A549 (cell line): ENCODE results near the gene C1QTNF9. TPM values are rescaled to one million over a fixed set of nuclear protein-coding genes. Genes with fewer than 3 reads are reported as not detected.

ENCODE experiments used
- ATAC-seq, 2 experiments: fragments of 200-7000 bp in 1 of 2; fragments of >200 bp in 1 of 2; cut with Nextera tagmentation in 1 of 2; cut with Tn5 transposase in 1 of 2; 3 replicates each; pipeline versions ENCODE4 v1.8.0 to v1.9.1; 2018 to 2020; ENCODE audit warnings: mild to moderate bottlenecking in 1 of 2, moderate library complexity in 1 of 2
- CTCF ChIA-PET: fragments of 300-600 bp; sonication (Branson Sonifier 250); formaldehyde crosslinking; extraction: SDS; loops from one replicate; lab custom pipeline; 2021; ENCODE audit warnings: antibody characterized with exemption, inconsistent platforms; lab: Yijun Ruan, JAX
- POLR2A ChIA-PET: fragments of 350-600 bp; formaldehyde crosslinking; extraction: SDS; loops from one replicate; lab custom pipeline; 2021; ENCODE audit warnings: antibody characterized with exemption, inconsistent platforms; lab: Yijun Ruan, JAX
- DNase-seq, 2 experiments: peaks; one replicate each; pipeline versions ENCODE4 v3.0.0 to v3.0.0-alpha.2; 2011 to 2016; ENCODE audit warnings: low read depth in 1 of 2, low spot score in 1 of 2
- FAIRE-seq: peaks from 2 replicates; lab custom pipeline; 2011; peaks lifted over from hg19 to GRCh38; lab: Jason Lieb, UNC
- H3K27ac ChIP-seq, 2 experiments: fragments of >200 bp; sonication (Bioruptor Twin); formaldehyde crosslinking; 3 replicates each; pipeline ENCODE4 v1.5.1; 2016 to 2017
- H3K4me1 ChIP-seq: fragments of >200 bp; sonication (Bioruptor Twin); formaldehyde crosslinking; 3 replicates; pipeline ENCODE4 v1.6.1; 2016
- H3K4me2 ChIP-seq: fragments of >200 bp; sonication (Bioruptor Twin); formaldehyde crosslinking; 3 replicates; pipeline ENCODE4 v1.6.1; 2016
- H3K4me3 ChIP-seq: fragments of >200 bp; sonication (Bioruptor Twin); formaldehyde crosslinking; 3 replicates; pipeline ENCODE4 v1.5.1; 2016
- H3K9me3 ChIP-seq: fragments of >200 bp; sonication (Bioruptor Twin); formaldehyde crosslinking; 3 replicates; pipeline ENCODE4 v1.6.1; 2016
- CTCF ChIP-seq: fragments of >200 bp; sonication (Bioruptor Twin); formaldehyde crosslinking; IDR thresholded peaks from 3 replicates; pipeline ENCODE4 v1.5.1; 2016
- EHF ChIP-seq: fragments of 250-450 bp; sonication (Bioruptor Pico); IDR thresholded peaks from 2 replicates; pipeline ENCODE4 v1.5.0; 2020; ENCODE audit warnings: mild to moderate bottlenecking
- FOSL2 ChIP-seq, 2 experiments: fragments of 450-650 bp in 1 of 2; fragments of >200 bp in 1 of 2; sonication (Bioruptor Twin) in 1 of 2; formaldehyde crosslinking; IDR thresholded peaks; 2 replicates each; pipeline versions ENCODE4 v1.5.0 to v1.6.1; 2016 to 2020; ENCODE audit warnings: mild to moderate bottlenecking in 1 of 2, moderate library complexity in 1 of 2
- HES2 ChIP-seq: fragments of >200 bp; sonication (Bioruptor Twin); formaldehyde crosslinking; IDR thresholded peaks from 2 replicates; pipeline ENCODE4 v1.6.1; 2016
- HEYL ChIP-seq: fragments of 250-450 bp; sonication (Bioruptor Pico); IDR thresholded peaks from 2 replicates; pipeline ENCODE4 v1.8.0; 2021; ENCODE audit warnings: mild to moderate bottlenecking, moderate library complexity
- HOXB5 ChIP-seq: fragments of 250-450 bp; sonication (Bioruptor Pico); IDR thresholded peaks from 2 replicates; pipeline ENCODE4 v1.5.0; 2020; ENCODE audit warnings: mild to moderate bottlenecking, moderate library complexity
- KDM1A ChIP-seq: fragments of 200-600 bp; sonication (generic); IDR thresholded peaks from 2 replicates; pipeline ENCODE4 v1.6.1; 2016; ENCODE audit warnings: low read depth, mild to moderate bottlenecking
- MAFK ChIP-seq: fragments of 450-650 bp; IDR thresholded peaks from 2 replicates; pipeline ENCODE4 v1.6.1; 2014; ENCODE audit not compliant: partially characterized antibody
- MAZ ChIP-seq: fragments of 150-350 bp; IDR thresholded peaks from 2 replicates; pipeline ENCODE4 v1.6.1; 2014; ENCODE audit warnings: antibody characterized with exemption, low read depth, low read length, borderline replicate concordance
- NFE2L2 ChIP-seq: fragments of 150-350 bp; conservative IDR thresholded peaks from 2 replicates; pipeline ENCODE4 v1.6.1; 2014; ENCODE audit warnings: low read length
- NPAS2 ChIP-seq: fragments of 250-450 bp; sonication (Bioruptor Pico); IDR thresholded peaks from 2 replicates; pipeline ENCODE4 v1.8.0; 2022; ENCODE audit warnings: mild to moderate bottlenecking, moderate library complexity, borderline replicate concordance
- NR3C1 ChIP-seq: fragments of >200 bp; sonication (Bioruptor Twin); formaldehyde crosslinking; IDR thresholded peaks from 3 replicates; pipeline ENCODE4 v1.6.1; 2017
- PBX3 ChIP-seq: IDR thresholded peaks from 2 replicates; pipeline ENCODE4 v1.6.1; 2012
- PHF8 ChIP-seq: fragments of 200-600 bp; sonication (generic); IDR thresholded peaks from 2 replicates; pipeline ENCODE4 v1.6.1; 2016; ENCODE audit warnings: low read depth, mild to moderate bottlenecking, antibody characterized with exemption, moderate library complexity, borderline replicate concordance
- RAD21 ChIP-seq, 2 experiments: fragments of >200 bp in 1 of 2; sonication (Bioruptor Twin) in 1 of 2; formaldehyde crosslinking in 1 of 2; IDR thresholded peaks in 1 of 2; conservative IDR thresholded peaks in 1 of 2; 2 replicates in 1 of 2; 3 replicates in 1 of 2; pipeline ENCODE4 v1.6.1; 2012 to 2018; ENCODE audit warnings: inconsistent platforms in 1 of 2
- RARB ChIP-seq: fragments of 250-450 bp; sonication (Bioruptor Pico); IDR thresholded peaks from 2 replicates; pipeline ENCODE4 v1.8.0; 2021; ENCODE audit warnings: mild to moderate bottlenecking, moderate library complexity
- USF2 ChIP-seq: fragments of 450-650 bp; IDR thresholded peaks from 2 replicates; pipeline ENCODE4 v1.6.1; 2014; ENCODE audit warnings: antibody characterized with exemption
- ZFP36 ChIP-seq: fragments of 450-650 bp; IDR thresholded peaks from 2 replicates; pipeline ENCODE4 v1.6.1; 2014; ENCODE audit warnings: borderline replicate concordance; ENCODE audit not compliant: partially characterized antibody
- WGBS: methylation state at CpG from one replicate; pipeline ENCODE4 v1.1.6; 2017; ENCODE audit errors: missing lambda C conversion rate; 5-methylcytosine and 5-hydroxymethylcytosine counted together
- polyA plus RNA-seq, 4 experiments: library from polyadenylated mRNA; depleted of rRNA in 3 of 4; stranded (reverse); fragments of >200 nt; fragmentation: RNase III in 1 of 4; extraction: RNeasy Plus Mini Kit Qiagen cat#74134 plus additional on column Dnase treatment in 1 of 4; gene quantifications; 2 replicates in 3 of 4; 3 replicates in 1 of 4; pipeline ENCODE4 v1.2.3, GENCODE V29; 2011 to 2017

The C1QTNF9 gene
- polyA plus RNA-seq, 2 of the 4 experiments (the other 2 are of a cell fraction): not detected

GRCh38 chr13:24270639-24271141 lies 38.7 kb upstream of the C1QTNF9 start:
- peaks cover 12% of the 10 kb centered on the region; the same call in 2 of the 3 replicates for H3K4me1 ChIP-seq
- peak overlapping the region; percentile 63 for H3K4me2 ChIP-seq
- CTCF ChIA-PET: interaction anchor here (1.1 kb wide), 1 partner anchor 17 kb away, joined by 3 read pairs; no protein-coding TSS in a partner anchor
- peak; percentile 68 for TF ChIP-seq MAFK
- no peak for TF ChIP-seq HOXB5 (CRISPR knock-in tag)
- TF ChIP-seq, all 56 proteins: peak for 1
- no peak overlapping the region for H3K4me3 ChIP-seq
- 0 out of 6 replicates have a peak overlapping the region, but pooled peaks of 1 of the 2 experiments have one; percentile 10 for H3K27ac ChIP-seq
- ATAC-seq: peak; percentile 43 to 70; a peak in 3 of 6 replicates
- POLR2A ChIA-PET: no interaction called here
- FAIRE-seq: no peak
- peak in 1 of 2 experiments; percentile 3 for DNase-seq
- WGBS: 56% methylated on average over 10 of the region's 10 CpGs
- H3K9me3 ChIP-seq: no peaks in the 10 kb centered on the region

GRCh38 chr13:24271231-24271600 lies 38.2 kb upstream of the C1QTNF9 start:
- POLR2A ChIA-PET: no interaction called here
- no peak overlapping the region for H3K4me3 ChIP-seq

GRCh38 chr13:24271601-24272451 lies 37.6 kb upstream of the C1QTNF9 start:
- ATAC-seq (no peak), DNase-seq (no peak), FAIRE-seq (no peak)
- ChIA-PET CTCF (interaction anchor here (1.1 kb wide), 1 partner anchor 18 kb away, joined by 3 read pairs; no protein-coding TSS in a partner anchor), POLR2A (no interaction called here)
- H3K9me3 ChIP-seq: no peaks in the 10 kb centered on the region
- H3K4me1 ChIP-seq: peaks cover 12% of the 10 kb centered on the region; the same call in 2 of the 3 replicates
- 87% methylated on average over 20 of the region's 25 CpGs for whole genome bisulfite sequencing
- H3K27ac ChIP-seq: no peak overlapping the region
- no peak overlapping the region for H3K4me2 ChIP-seq
- H3K4me3 ChIP-seq: no peak overlapping the region
- TF ChIP-seq HES2: no peak
- TF ChIP-seq MAZ: no peak
- TF ChIP-seq PBX3: no peak

More at GRCh38 chr13:24271231-24271600, 38.2 kb upstream of the C1QTNF9 start:
- no peak for FAIRE-seq
- no peak for TF ChIP-seq NFE2L2
- no peak for TF ChIP-seq ZFP36
- TF ChIP-seq EHF (CRISPR knock-in tag): no peak
- TF ChIP-seq HEYL: no peak
- no peak for TF ChIP-seq NR3C1
- no peak for TF ChIP-seq HES2
- TF ChIP-seq KDM1A: no peak
- TF ChIP-seq USF2: no peak
- TF ChIP-seq, all 56 proteins: peak for 0
- 88% methylated on average over 1 of the region's 1 CpG for WGBS
- no peak for DNase-seq
- H3K4me1 ChIP-seq: peaks cover 12% of the 10 kb centered on the region; the same call in 2 of the 3 replicates
- H3K27ac ChIP-seq: no peak overlapping the region
- H3K9me3 ChIP-seq: no peaks in the 10 kb centered on the region
- ATAC-seq: no peak
- H3K4me2 ChIP-seq: no peak overlapping the region
- CTCF ChIA-PET: interaction anchor here (1.1 kb wide), 1 partner anchor 17 kb away, joined by 3 read pairs; no protein-coding TSS in a partner anchor

- Histone ChIP-seq H3K4me2 (no peak overlapping the region), H3K4me1 (peaks cover 12% of the 10 kb centered on the region; the same call in 2 of the 3 replicates), H3K4me3 (no peak overlapping the region), H3K9me3 (no peaks in the 10 kb centered on the region), H3K27ac (no peak overlapping the region)
- ChIA-PET POLR2A (no interaction called here), CTCF (no interaction called here)
- TF ChIP-seq ZFP36 (no peak), RARB (CRISPR knock-in tag) (no peak), CTCF (no peak), FOSL2 (IDR thresholded peaks at IDR 0.05) (no peak), FOSL2 (CRISPR knock-in tag; IDR thresholded peaks at IDR 0.05) (no peak), NPAS2 (CRISPR knock-in tag) (no peak), PHF8 (no peak), RAD21 (conservative IDR thresholded peaks at IDR 0.05 in 1 of 2, IDR thresholded peaks at IDR 0.05 in 1 of 2) (no peak)
- no peak for DNase-seq
- FAIRE-seq: no peak
- WGBS: 91% methylated on average over 16 of the region's 18 CpGs
- ATAC-seq: no peak
These were observed 36.8 kb upstream of the C1QTNF9 start for GRCh38 chr13:24272452-24273161.
